Tibial nerve (tissue), 4 donors: ENCODE data around the gene TEAD3. TPM values are rescaled to one million over a fixed set of nuclear protein-coding genes. Genes with fewer than 3 reads are reported as not detected.

Experiments used
- DNase-seq, 2 donors: peaks; one replicate each; pipeline ENCODE4 v3.0.0-alpha.2; 2019; ENCODE audit warnings: low spot score in 2 of 2
- H3K27ac ChIP-seq, 4 donors: fragments of 200-600 bp; sonication (generic) in 3 of 4; one replicate each; pipeline ENCODE4 v1.5.1; 2017 to 2019; ENCODE audit warnings: mild to moderate bottlenecking in 1 of 4
- H3K27me3 ChIP-seq, 2 donors: fragments of 200-600 bp; sonication (generic) in 1 of 2; one replicate each; pipeline versions ENCODE4 v1.5.1 to v1.6.0; 2017 to 2019
- H3K36me3 ChIP-seq, 3 donors: fragments of 200-600 bp; sonication (generic); one replicate each; pipeline ENCODE4 v1.5.1; 2018 to 2019
- H3K4me1 ChIP-seq, 4 donors: fragments of 200-600 bp; sonication (generic) in 3 of 4; one replicate each; pipeline ENCODE4 v1.5.1; 2017 to 2019
- H3K4me3 ChIP-seq, 4 donors: fragments of 200-600 bp; sonication (generic) in 3 of 4; one replicate each; pipeline ENCODE4 v1.5.1; 2017 to 2019; ENCODE audit warnings: mild to moderate bottlenecking in 1 of 4, moderate library complexity in 1 of 4
- H3K9me3 ChIP-seq, 4 donors: fragments of 200-600 bp; sonication (generic) in 3 of 4; one replicate each; pipeline ENCODE4 v1.5.1; 2017 to 2019
- EP300 ChIP-seq, 2 donors: sonication (generic); formaldehyde crosslinking; IDR thresholded peaks; one replicate each; pipeline ENCODE4 v1.6.1; 2017; ENCODE audit warnings: antibody characterized with exemption in 2 of 2, mild to moderate bottlenecking in 1 of 2
- POLR2A ChIP-seq, 2 donors: fragments of 450-650 bp; IDR thresholded peaks; one replicate each; pipeline ENCODE4 v1.6.1; 2017; ENCODE audit warnings: antibody characterized with exemption in 2 of 2, mild to moderate bottlenecking in 2 of 2, moderate library complexity in 2 of 2
- WGBS, 2 donors: methylation state at CpG; one replicate each; pipeline ENCODE4 v1.1.5; 2018; 5-methylcytosine and 5-hydroxymethylcytosine counted together
- total RNA-seq, 4 donors: library from RNA; depleted of rRNA; stranded (reverse); fragments of >200 nt; gene quantifications; one replicate each; pipeline ENCODE4 v1.1.0, GENCODE V29; 2016
- TF ChIP-seq, protein P1 (sequence below), 5 experiments: fragments of 200-600 bp in 3 of 5; fragments of 450-650 bp in 2 of 5; sonication (generic) in 3 of 5; IDR thresholded peaks; one replicate each; pipeline ENCODE4 v1.5.1; 2016 to 2019; ENCODE audit warnings: antibody characterized with exemption in 5 of 5, mild to moderate bottlenecking in 3 of 5, moderate library complexity in 2 of 5

The TEAD3 gene
- total RNA-seq: 10 to 100 TPM in 3 of 4 donors, 1 to 10 TPM in 1; 9.8 to 20.1 (median 13.6) TPM

DNA sequence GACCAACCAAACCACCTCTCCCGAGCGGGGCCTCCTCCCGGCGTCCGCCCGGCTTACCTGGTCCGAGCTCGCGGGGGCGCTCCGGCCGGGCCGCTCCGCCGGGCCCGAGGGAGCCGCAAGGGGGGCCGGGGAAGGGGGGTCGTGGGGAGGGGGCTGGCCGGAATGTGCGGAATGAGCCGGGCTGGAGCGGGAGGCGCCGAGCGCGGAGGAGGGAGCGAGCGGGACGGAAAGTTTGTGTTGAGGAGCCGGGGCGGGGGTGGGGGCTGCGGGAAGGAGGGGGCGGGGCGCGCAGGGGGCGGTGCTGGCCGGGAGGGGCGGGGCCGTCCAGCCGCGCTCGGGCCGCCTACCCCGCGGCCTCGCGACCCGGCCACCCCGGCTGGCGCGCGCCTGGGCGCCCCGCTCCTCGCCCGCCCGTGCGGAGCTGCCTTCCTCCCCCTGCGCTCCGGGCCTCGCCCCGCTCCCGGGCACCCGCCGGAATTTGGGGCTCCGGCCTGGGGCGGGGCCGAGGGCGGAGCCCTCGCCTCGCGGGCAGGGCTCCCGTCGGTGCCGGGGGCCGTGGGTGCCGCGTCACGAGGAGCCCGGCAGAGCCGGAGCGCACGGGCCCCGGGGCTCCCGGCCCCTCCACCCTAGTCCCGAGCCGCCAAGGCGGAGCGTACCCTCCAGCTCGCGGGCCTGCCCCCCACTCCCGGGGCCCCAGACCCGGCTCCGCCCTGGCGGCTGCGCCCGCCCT lies at the start of gene TEAD3:
Gene TEAD3 (minus strand): TSS at position 239 of the 730 bp plus-strand sequence.
- Histone ChIP-seq H3K27ac (peak within 1 kb of the TSS; percentile 89 to 97 (median 93)), H3K9me3 (no peaks in the 10 kb centered on the region), H3K4me3 (peak within 1 kb of the TSS; percentile 65 to 86 (median 79)), H3K36me3 (no peaks in the 10 kb centered on the region), H3K4me1 (peaks cover 0 to 57% (median 27%) of the 10 kb centered on the region in 4 donors), H3K27me3 (peaks cover 0 to 6% of the 10 kb centered on the region in 2 donors)
- WGBS, 2 donors: 0 to 1% methylated on average over 29 to 38 of the region's 98 CpGs
- TF ChIP-seq EP300 (IDR thresholded peaks at IDR 0.05): no peak
- TF ChIP-seq, protein P1, sequence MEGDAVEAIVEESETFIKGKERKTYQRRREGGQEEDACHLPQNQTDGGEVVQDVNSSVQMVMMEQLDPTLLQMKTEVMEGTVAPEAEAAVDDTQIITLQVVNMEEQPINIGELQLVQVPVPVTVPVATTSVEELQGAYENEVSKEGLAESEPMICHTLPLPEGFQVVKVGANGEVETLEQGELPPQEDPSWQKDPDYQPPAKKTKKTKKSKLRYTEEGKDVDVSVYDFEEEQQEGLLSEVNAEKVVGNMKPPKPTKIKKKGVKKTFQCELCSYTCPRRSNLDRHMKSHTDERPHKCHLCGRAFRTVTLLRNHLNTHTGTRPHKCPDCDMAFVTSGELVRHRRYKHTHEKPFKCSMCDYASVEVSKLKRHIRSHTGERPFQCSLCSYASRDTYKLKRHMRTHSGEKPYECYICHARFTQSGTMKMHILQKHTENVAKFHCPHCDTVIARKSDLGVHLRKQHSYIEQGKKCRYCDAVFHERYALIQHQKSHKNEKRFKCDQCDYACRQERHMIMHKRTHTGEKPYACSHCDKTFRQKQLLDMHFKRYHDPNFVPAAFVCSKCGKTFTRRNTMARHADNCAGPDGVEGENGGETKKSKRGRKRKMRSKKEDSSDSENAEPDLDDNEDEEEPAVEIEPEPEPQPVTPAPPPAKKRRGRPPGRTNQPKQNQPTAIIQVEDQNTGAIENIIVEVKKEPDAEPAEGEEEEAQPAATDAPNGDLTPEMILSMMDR (IDR thresholded peaks at IDR 0.05): peak in 2 of 5 experiments; percentile 17 to 24
- TF ChIP-seq POLR2A (IDR thresholded peaks at IDR 0.05): peak; percentile 51 to 60
- DNase-seq: peak in 1 of 2 donors; percentile 29

DNA sequence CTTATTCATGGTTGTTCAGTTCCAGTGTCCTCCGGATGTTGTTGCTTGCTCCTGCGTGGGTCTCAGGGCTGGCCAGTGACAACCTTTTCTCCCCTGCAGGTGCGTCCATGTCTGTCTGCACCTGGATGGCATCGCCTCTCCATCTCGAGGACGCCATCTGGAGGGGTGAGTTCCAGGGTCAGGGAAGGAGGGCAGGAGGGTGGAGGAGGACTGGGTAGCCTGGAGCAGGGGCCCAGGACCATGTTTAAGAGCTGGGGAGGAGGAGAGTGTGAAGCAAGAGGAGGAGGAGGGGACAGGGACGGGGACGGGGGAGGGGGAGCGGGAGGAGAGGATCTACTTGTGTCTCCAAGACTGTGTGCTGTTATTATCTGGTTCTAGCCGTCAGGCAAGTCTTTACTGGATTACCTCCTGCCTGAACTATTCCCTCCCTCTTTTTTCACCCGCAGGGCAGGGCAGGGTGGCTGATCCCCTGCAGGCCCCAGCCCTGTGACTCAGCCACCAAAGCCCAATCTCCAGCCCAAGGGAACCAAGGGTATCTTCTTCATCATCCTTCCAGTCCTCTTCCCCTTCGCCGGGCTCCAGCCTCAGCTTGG lies 48.0 kb upstream of the TEAD3 start:
- H3K27ac ChIP-seq: no peak overlapping the region
- H3K4me1 ChIP-seq: no peaks in the 10 kb centered on the region
- H3K36me3 ChIP-seq: no peaks in the 10 kb centered on the region
- no peak for TF ChIP-seq POLR2A (IDR thresholded peaks at IDR 0.05)
- TF ChIP-seq EP300 (IDR thresholded peaks at IDR 0.05): no peak
- TF ChIP-seq, protein P1 (IDR thresholded peaks at IDR 0.05): no peak
- H3K9me3 ChIP-seq: peaks cover 0 to 12% (median 0%) of the 10 kb centered on the region in 4 donors
- peaks cover 0 to 9% of the 10 kb centered on the region in 2 donors for H3K27me3 ChIP-seq
- no peak for DNase-seq
- 57 to 59% methylated on average over 13 of the region's 13 CpGs for WGBS, 2 donors
- H3K4me3 ChIP-seq: no peak overlapping the region

DNA sequence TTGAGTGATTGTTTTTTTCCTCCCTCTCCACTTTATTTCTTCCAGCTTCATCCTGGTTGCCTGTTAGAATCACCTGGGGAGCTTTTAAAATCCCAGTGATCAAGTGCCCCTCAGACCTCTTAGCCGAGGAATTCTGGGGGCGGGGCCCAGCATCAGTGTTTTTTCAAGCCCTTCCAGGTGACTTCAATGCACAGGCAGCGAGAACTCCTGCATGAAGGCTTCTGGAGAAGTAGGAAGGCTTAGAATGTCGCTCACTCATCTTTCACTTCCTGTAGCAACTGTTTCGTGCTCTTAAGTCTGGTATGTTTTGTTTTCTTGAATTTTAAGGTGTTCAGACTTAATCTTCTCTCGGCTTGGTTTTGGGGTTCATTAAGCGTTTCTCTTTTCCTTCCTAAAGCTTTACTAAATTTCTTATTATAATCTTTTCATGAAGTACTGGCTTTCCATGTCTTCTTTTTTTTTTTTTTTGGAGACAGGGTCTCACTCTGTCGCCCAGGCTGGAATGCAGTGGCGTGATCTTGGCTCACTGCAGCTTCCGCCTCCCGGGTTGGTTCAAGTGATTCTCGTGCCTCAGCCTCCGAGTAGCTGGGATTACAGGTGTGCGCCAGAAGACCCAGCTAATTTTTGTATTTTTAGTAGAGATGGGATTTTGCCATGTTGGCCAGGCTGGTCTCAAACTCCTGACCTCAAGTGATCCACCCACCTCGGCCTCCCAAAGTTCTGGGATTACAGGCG lies 46.7 kb upstream of the TEAD3 start:
- no peak for DNase-seq
- no peak overlapping the region for H3K4me3 ChIP-seq
- WGBS, 2 donors: 75 to 77% methylated on average over 16 of the region's 16 CpGs

DNA sequence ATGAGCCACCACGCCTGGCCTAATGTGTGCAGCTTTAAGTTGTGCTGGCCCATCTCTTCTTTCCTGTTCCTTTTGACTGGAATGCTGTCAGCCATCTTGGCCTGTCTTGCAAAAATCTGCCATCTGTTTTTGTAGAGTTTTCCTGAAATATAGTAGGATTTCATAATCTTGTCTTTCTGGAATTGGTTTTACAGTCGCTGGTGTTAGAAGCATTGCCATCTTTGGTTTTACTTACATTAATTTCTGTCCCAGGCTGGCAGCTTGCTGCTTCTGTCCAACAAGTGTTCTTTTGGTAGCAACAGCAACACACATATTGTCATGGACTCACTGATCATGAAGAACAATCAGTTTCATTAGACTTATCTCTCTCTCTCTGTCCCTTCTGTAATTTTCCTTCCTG lies 45.0 kb upstream of the TEAD3 start:
- no peak for DNase-seq
- Histone ChIP-seq H3K36me3 (no peaks in the 10 kb centered on the region), H3K4me3 (no peak overlapping the region), H3K27ac (no peak overlapping the region), H3K4me1 (no peaks in the 10 kb centered on the region), H3K27me3 (peaks cover 0 to 9% of the 10 kb centered on the region in 2 donors), H3K9me3 (peaks cover 0 to 12% (median 0%) of the 10 kb centered on the region in 4 donors)
- no peak for TF ChIP-seq EP300 (IDR thresholded peaks at IDR 0.05)
- no peak for TF ChIP-seq POLR2A (IDR thresholded peaks at IDR 0.05)
- TF ChIP-seq, protein P1 (IDR thresholded peaks at IDR 0.05): no peak
- WGBS, 2 donors: 86 to 98% methylated on average over 2 of the region's 2 CpGs

More for the DNA sequence above, 46.7 kb upstream of the TEAD3 start:
- peaks cover 0 to 9% of the 10 kb centered on the region in 2 donors for H3K27me3 ChIP-seq
- H3K36me3 ChIP-seq: no peaks in the 10 kb centered on the region
- no peaks in the 10 kb centered on the region for H3K4me1 ChIP-seq
- no peak for TF ChIP-seq POLR2A (IDR thresholded peaks at IDR 0.05)
- no peak for TF ChIP-seq EP300 (IDR thresholded peaks at IDR 0.05)
- TF ChIP-seq, protein P1 (IDR thresholded peaks at IDR 0.05): no peak
- no peak overlapping the region for H3K27ac ChIP-seq
- H3K9me3 ChIP-seq: peaks cover 0 to 12% (median 0%) of the 10 kb centered on the region in 4 donors
